Tibial nerve (tissue), 4 donors: ENCODE measurements around the gene RHEB. TPM values are rescaled to one million over a fixed set of nuclear protein-coding genes. Genes with fewer than 3 reads are reported as not detected.

Experiments used
- DNase-seq, 2 donors: peaks; one replicate each; pipeline ENCODE4 v3.0.0-alpha.2; 2019; ENCODE audit warnings: low spot score in 2 of 2
- H3K27ac ChIP-seq, 4 donors: fragments of 200-600 bp; sonication (generic) in 3 of 4; one replicate each; pipeline ENCODE4 v1.5.1; 2017 to 2019; ENCODE audit warnings: mild to moderate bottlenecking in 1 of 4
- H3K27me3 ChIP-seq, 2 donors: fragments of 200-600 bp; sonication (generic) in 1 of 2; one replicate each; pipeline versions ENCODE4 v1.5.1 to v1.6.0; 2017 to 2019
- H3K36me3 ChIP-seq, 3 donors: fragments of 200-600 bp; sonication (generic); one replicate each; pipeline ENCODE4 v1.5.1; 2018 to 2019
- H3K4me1 ChIP-seq, 4 donors: fragments of 200-600 bp; sonication (generic) in 3 of 4; one replicate each; pipeline ENCODE4 v1.5.1; 2017 to 2019
- H3K4me3 ChIP-seq, 4 donors: fragments of 200-600 bp; sonication (generic) in 3 of 4; one replicate each; pipeline ENCODE4 v1.5.1; 2017 to 2019; ENCODE audit warnings: mild to moderate bottlenecking in 1 of 4, moderate library complexity in 1 of 4
- H3K9me3 ChIP-seq, 4 donors: fragments of 200-600 bp; sonication (generic) in 3 of 4; one replicate each; pipeline ENCODE4 v1.5.1; 2017 to 2019
- CTCF ChIP-seq, 5 experiments: fragments of 200-600 bp in 3 of 5; fragments of 450-650 bp in 2 of 5; sonication (generic) in 3 of 5; IDR thresholded peaks; one replicate each; pipeline ENCODE4 v1.5.1; 2016 to 2019; ENCODE audit warnings: antibody characterized with exemption in 5 of 5, mild to moderate bottlenecking in 3 of 5, moderate library complexity in 2 of 5
- EP300 ChIP-seq, 2 donors: sonication (generic); formaldehyde crosslinking; IDR thresholded peaks; one replicate each; pipeline ENCODE4 v1.6.1; 2017; ENCODE audit warnings: antibody characterized with exemption in 2 of 2, mild to moderate bottlenecking in 1 of 2
- POLR2A ChIP-seq, 2 donors: fragments of 450-650 bp; IDR thresholded peaks; one replicate each; pipeline ENCODE4 v1.6.1; 2017; ENCODE audit warnings: antibody characterized with exemption in 2 of 2, mild to moderate bottlenecking in 2 of 2, moderate library complexity in 2 of 2
- WGBS, 2 donors: methylation state at CpG; one replicate each; pipeline ENCODE4 v1.1.5; 2018; 5-methylcytosine and 5-hydroxymethylcytosine counted together
- total RNA-seq, 4 donors: library from RNA; depleted of rRNA; stranded (reverse); fragments of >200 nt; gene quantifications; one replicate each; pipeline ENCODE4 v1.1.0, GENCODE V29; 2016

RHEB gene
- total RNA-seq, 4 donors from 2014 or later: 95.4 to 128 (median 103) TPM

- Histone ChIP-seq H3K4me3 (no peak overlapping the region), H3K36me3 (no peaks in the 10 kb centered on the region), H3K27me3 (no peaks in the 10 kb centered on the region), H3K27ac (peak overlapping the region in 2 of 4 donors; percentile 4 to 35), H3K9me3 (no peaks in the 10 kb centered on the region), H3K4me1 (peaks cover 0 to 85% (median 20%) of the 10 kb centered on the region in 4 donors)
- no peak for TF ChIP-seq POLR2A (IDR thresholded peaks at IDR 0.05)
- TF ChIP-seq EP300 (IDR thresholded peaks at IDR 0.05): no peak
- TF ChIP-seq CTCF (IDR thresholded peaks at IDR 0.05): no peak
- WGBS, 2 donors: 64 to 71% methylated on average over 7 of the region's 7 CpGs
- DNase-seq: no peak
These were observed 7.3 kb downstream of the RHEB start for GRCh38 chr7:151512353-151512752.

GRCh38 chr7:151511946-151512345, 7.7 kb downstream of the RHEB start:
- no peak for TF ChIP-seq EP300 (IDR thresholded peaks at IDR 0.05)
- no peak for TF ChIP-seq CTCF (IDR thresholded peaks at IDR 0.05)
- TF ChIP-seq POLR2A (IDR thresholded peaks at IDR 0.05): no peak
- no peak for DNase-seq
- Histone ChIP-seq H3K36me3 (no peaks in the 10 kb centered on the region), H3K27me3 (no peaks in the 10 kb centered on the region), H3K9me3 (no peaks in the 10 kb centered on the region), H3K4me3 (no peak overlapping the region), H3K4me1 (peaks cover 0 to 85% (median 21%) of the 10 kb centered on the region in 4 donors), H3K27ac (peak overlapping the region in 2 of 4 donors; percentile 4 to 35)
- WGBS, 2 donors: 78 to 79% methylated on average over 4 of the region's 4 CpGs

GRCh38 chr7:151511270-151511669, 8.4 kb downstream of the RHEB start:
- peaks cover 0 to 85% (median 27%) of the 10 kb centered on the region in 4 donors for H3K4me1 ChIP-seq
- H3K27me3 ChIP-seq: no peaks in the 10 kb centered on the region
- WGBS, 2 donors: 88 to 92% methylated on average over 4 of the region's 4 CpGs
- no peaks in the 10 kb centered on the region for H3K36me3 ChIP-seq
- peak overlapping the region in 2 of 4 donors; percentile 4 to 35 for H3K27ac ChIP-seq
- no peaks in the 10 kb centered on the region for H3K9me3 ChIP-seq
- no peak for DNase-seq
- no peak overlapping the region for H3K4me3 ChIP-seq
- no peak for TF ChIP-seq EP300 (IDR thresholded peaks at IDR 0.05)
- TF ChIP-seq CTCF (IDR thresholded peaks at IDR 0.05): no peak
- TF ChIP-seq POLR2A (IDR thresholded peaks at IDR 0.05): no peak

- no peak for DNase-seq
- TF ChIP-seq POLR2A (IDR thresholded peaks at IDR 0.05) (no peak), EP300 (IDR thresholded peaks at IDR 0.05) (no peak), CTCF (IDR thresholded peaks at IDR 0.05) (no peak)
- 69 to 74% methylated on average over 5 of the region's 5 CpGs for WGBS, 2 donors
- Histone ChIP-seq H3K36me3 (no peaks in the 10 kb centered on the region), H3K4me1 (peaks cover 0 to 83% (median 26%) of the 10 kb centered on the region in 4 donors), H3K9me3 (no peaks in the 10 kb centered on the region), H3K27me3 (no peaks in the 10 kb centered on the region), H3K27ac (peak overlapping the region in 2 of 4 donors; percentile 59 to 68), H3K4me3 (no peak overlapping the region)
These were observed 9.9 kb downstream of the RHEB start for GRCh38 chr7:151509670-151510333.

GRCh38 chr7:151508991-151509390, 10.7 kb downstream of the RHEB start:
- no peak for TF ChIP-seq POLR2A (IDR thresholded peaks at IDR 0.05)
- TF ChIP-seq EP300 (IDR thresholded peaks at IDR 0.05): no peak
- no peak for TF ChIP-seq CTCF (IDR thresholded peaks at IDR 0.05)
- H3K9me3 ChIP-seq: no peaks in the 10 kb centered on the region
- peaks cover 0 to 85% (median 29%) of the 10 kb centered on the region in 4 donors for H3K4me1 ChIP-seq
- peak overlapping the region in 2 of 4 donors; percentile 59 to 68 for H3K27ac ChIP-seq
- H3K4me3 ChIP-seq: no peak overlapping the region
- no peaks in the 10 kb centered on the region for H3K27me3 ChIP-seq
- DNase-seq: no peak
- WGBS, 2 donors: 53 to 74% methylated on average over 6 of the region's 6 CpGs
- H3K36me3 ChIP-seq: no peaks in the 10 kb centered on the region
